GM13976 (cell line): Measurements from ENCODE around the gene TBC1D4.

Experiments
- DNase-seq: peaks from one replicate; pipeline ENCODE4 v3.0.0; 2012; ENCODE audit warnings: low spot score
- CTCF ChIP-seq: IDR thresholded peaks from 2 replicates; pipeline ENCODE4 v1.5.1; 2012; ENCODE audit warnings: borderline replicate concordance, mild to moderate bottlenecking; ENCODE audit not compliant: insufficient read depth; ENCODE audit errors: extremely low read depth, missing control alignments, control extremely low read depth
- in situ Hi-C: fragments of 300-500 bp; cut with MboI; formaldehyde crosslinking; loops from one replicate; pipeline ENCODE4 v1.12.0; 2022; ENCODE audit warnings: low sequenced_read_pairs, mixed read lengths, inconsistent platforms; ENCODE audit not compliant: unreplicated experiment

Gene TBC1D4

DNA sequence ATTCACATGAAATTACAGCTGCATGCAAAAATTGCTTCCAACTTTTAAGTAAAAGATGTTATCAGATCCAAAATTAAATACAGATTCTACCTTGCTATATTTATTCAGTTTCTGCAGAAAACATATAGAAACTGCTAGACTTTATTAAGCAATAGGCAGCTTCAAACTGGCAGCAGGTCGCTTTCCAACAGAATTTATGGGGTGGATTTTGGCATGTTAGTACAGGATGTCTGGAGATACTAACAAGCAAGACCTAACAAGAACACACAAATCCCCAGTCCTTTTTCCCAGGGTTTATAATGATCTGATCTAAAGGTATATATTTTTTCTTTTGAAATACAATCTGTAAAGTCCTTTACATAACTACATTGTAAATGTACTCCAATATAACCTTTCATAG lies 27.5 kb downstream of the TBC1D4 start:
- in situ Hi-C loops: no loop called here
- no peak for TF ChIP-seq CTCF

DNA sequence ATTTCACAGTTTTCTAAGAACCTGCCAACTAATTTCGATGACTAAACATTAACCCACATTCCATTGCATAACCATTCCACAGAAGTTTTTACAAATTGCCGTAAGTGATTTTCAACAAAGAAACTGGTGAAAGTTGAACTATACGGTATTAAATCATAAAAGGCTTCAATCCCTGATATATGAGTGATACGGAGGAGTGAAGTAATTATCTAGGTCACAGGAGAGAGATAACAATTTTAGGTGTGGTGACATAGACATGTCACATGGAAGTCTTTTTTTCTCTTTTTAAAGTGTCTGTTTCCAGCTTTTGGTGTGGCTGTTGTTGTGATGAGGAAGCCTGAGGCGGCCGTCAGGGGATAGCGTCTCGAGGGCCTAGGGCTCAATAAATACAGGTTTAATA lies 29.4 kb downstream of the TBC1D4 start:
- in situ Hi-C loops: no loop called here
- DNase-seq: no peak
- no peak for TF ChIP-seq CTCF

More for the DNA sequence above, 27.5 kb downstream of the TBC1D4 start:
- no peak for DNase-seq

GRCh38 chr13:75447493-75447892 lies 34.5 kb downstream of the TBC1D4 start:
- no peak for TF ChIP-seq CTCF
- in situ Hi-C loops: no loop called here
- no peak for DNase-seq

- DNase-seq: no peak
- TF ChIP-seq CTCF: no peak
- in situ Hi-C loops: no loop called here
Observed at GRCh38 chr13:75446874-75447273, 35.1 kb downstream of the TBC1D4 start.

- in situ Hi-C loops: no loop called here
- no peak for DNase-seq
- no peak for TF ChIP-seq CTCF
Observed at GRCh38 chr13:75445717-75446499, 36.1 kb downstream of the TBC1D4 start.

- DNase-seq: no peak
- TF ChIP-seq CTCF: no peak
- in situ Hi-C loops: no loop called here
Observed at GRCh38 chr13:75444016-75444415, 38.0 kb downstream of the TBC1D4 start.
